ENCODE data around the gene SEC14L5.

SEC14L5 gene

DNA sequence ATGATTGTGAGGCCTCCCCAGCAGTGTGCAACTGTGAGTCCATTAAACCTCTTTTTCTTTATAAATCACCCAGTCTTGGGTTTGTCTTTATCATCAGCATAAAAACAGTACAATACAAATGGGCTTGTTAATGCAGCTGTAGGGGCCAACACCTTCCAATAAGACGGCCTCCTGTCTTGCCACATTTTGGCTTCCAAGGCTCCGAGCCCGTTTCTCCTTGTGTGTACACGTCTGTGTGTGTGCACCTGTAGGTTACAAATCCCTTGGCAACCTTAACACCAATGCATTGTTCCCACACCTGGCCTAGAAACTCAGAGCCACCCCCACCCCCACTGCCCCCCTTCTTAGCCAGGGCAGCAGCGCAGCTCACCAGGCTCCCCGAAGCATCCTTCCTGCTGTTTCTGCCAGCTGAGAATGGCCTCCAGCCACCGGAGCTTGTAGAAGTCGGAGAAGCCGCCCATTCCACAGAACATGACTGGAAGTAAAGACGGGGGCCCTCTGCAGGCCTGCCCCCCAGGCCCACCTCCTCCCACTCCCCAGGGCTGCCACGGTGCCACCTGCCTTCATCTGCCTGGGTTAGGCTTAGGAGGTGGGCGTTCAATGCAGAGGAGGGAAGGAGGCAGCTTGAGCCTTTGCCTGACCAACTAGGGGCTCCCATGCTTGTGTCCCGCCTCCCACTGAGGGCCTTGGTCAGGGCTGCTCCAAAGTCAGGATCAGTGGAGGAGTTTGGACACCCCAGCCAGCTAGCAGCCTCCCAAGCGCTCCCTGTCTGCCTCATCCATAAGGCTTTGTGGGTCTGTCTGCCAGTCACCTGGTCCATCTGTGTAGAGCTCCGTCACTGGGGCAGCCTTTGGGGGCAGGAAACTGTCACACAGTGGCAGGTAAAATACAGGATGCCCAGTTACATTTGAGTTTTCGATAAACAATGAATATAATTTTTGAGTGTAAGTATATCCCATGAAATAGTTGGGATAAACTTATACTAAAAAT, 97.0 kb downstream of the SEC14L5 start:
- DNase-seq: no peak
- in situ Hi-C loops (cut with MboI; ENCODE audit: low pct_unique_long_range_greater_than_20kb, low sequenced_read_pairs): no loop called here

GRCh38 chr16:5056352-5056751, 98.2 kb downstream of the SEC14L5 start:
- in situ Hi-C loops (cut with MboI; ENCODE audit: low pct_unique_long_range_greater_than_20kb, low sequenced_read_pairs): no loop called here
- peak; percentile 59 for DNase-seq

DNA sequence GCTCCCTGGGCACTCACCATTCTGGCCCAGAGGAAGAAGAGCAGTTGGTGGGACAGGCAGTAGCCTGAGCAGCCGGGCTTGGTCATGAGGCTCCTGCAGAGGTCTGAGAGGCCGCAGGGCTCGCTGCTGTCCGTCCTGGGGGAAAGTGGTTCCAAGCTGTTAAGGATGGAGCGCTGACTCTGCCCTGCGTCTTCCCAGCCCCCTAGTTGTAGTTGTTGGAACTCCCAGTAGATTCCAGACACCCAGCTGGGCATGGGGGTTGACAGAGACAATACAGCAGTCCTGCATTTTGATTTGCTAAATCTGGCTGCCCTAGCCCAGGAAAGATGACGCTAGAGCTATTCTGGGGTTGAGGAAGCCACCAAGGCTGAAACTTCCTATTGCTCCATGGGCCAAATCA, 100.3 kb downstream of the SEC14L5 start:
- no peak for DNase-seq
- in situ Hi-C loops (cut with MboI; ENCODE audit: low pct_unique_long_range_greater_than_20kb, low sequenced_read_pairs): no loop called here

DNA sequence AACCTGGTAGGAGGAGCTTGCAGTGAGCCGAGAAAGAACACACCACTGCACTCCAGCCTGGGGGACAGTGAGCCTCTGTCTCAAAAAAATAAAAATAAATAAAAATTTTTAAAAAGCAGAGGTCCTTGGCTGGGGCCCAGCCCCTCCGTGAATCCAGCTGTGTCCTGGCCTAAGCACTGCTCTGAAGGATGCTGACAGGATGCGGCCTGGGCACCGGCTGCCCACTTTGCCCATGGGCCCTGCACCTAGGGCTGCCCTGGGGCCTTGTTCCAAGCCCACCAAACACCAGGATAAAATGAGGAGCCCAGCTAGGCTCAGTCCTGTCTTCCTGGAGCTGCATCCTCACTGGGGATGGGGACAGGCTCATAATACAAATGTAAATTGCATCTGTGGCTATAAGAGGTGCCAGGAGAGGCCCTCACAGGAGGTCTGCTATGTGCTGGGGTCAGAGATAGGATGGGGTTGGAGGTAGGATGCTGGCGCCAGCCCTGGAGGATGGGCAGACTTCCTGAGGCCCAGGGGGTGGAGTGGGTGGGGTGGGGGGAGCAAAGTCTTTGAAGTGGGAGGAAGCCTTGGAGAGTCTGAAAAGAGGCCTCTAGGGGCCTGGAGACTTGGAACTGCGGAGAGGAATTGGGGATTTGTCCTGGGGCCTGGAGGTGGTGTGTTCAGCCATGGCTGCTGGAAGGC, 101.4 kb downstream of the SEC14L5 start:
- in situ Hi-C loops (cut with MboI; ENCODE audit: low pct_unique_long_range_greater_than_20kb, low sequenced_read_pairs): no loop called here
- no peak for DNase-seq

DNA sequence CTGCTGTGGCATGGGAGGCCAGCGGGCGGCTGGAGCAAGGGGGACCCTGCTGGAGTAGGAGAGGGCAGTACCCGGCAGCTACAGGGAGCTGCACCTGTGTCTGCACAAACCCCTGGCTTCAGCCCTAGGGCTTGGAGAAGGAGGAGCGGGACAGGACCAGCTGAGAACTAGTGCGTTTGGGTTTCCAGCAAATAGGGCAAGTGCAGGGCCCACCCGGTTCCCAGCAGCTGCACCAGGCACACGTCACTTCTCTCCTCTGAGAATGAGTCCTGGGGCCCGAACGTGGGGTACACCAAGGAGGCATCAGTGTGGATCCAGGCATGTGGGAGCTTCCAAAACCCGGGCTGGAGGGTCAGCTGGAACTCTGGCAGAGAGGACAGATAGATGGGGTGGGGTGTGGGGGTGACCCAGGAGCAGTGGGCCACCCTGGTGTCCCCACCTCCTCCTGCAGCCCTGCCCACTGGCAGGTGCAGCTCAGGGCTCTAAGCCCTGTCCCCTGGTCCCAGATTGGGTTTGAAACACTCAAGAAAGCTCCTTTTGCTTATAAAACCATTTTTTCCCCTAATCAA, 102.0 kb downstream of the SEC14L5 start:
- no peak for DNase-seq
- in situ Hi-C loops (cut with MboI; ENCODE audit: low pct_unique_long_range_greater_than_20kb, low sequenced_read_pairs): no loop called here

GRCh38 chr16:5062051-5062450, 103.9 kb downstream of the SEC14L5 start:
- no peak for DNase-seq
- in situ Hi-C loops (cut with MboI; ENCODE audit: low pct_unique_long_range_greater_than_20kb, low sequenced_read_pairs): no loop called here

GRCh38 chr16:5062790-5063765, 104.9 kb downstream of the SEC14L5 start:
- DNase-seq: no peak
- in situ Hi-C loops (cut with MboI; ENCODE audit: low pct_unique_long_range_greater_than_20kb, low sequenced_read_pairs): no loop called here

DNA sequence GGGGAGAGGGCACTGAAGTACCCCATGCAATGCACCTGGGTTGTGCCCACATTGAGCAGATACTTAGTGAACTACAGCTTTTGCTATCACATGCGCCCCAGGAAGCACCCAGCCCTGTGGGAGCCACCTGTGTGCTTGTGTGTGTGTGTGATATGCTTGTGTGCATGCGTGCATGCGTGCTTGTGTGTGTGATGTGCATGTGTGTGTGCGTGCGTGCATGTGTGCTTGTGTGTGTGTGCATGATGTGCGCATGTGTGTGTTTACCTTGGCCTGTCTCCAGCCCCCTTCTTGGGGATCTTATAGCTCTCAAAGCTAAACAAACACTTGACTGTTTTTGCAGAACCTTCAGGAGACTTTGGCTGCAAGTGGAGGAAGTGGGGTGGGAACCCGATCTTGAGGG, 106.8 kb downstream of the SEC14L5 start:
- in situ Hi-C loops (cut with MboI; ENCODE audit: low pct_unique_long_range_greater_than_20kb, low sequenced_read_pairs): no loop called here
- DNase-seq: no peak

DNA sequence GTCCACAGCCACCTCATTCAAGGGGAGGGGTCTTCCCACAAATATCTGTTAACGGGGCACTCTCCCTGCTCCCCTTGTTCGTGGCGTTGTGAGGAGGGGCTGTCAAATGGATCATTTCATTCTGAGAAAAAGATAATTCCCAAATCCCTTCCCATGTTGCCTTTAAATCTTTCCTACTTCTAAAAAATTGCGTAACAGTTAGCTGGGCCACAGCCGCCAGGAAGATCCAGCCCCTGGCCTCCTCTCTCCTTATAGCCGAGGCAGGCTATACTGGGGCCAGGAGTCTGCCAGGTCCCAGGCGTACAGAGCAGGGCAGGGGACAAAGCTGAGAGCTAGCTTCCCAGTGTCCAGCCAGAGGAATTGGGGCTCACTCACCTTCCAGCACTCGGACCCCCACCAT, 107.2 kb downstream of the SEC14L5 start:
- in situ Hi-C loops (cut with MboI; ENCODE audit: low pct_unique_long_range_greater_than_20kb, low sequenced_read_pairs): no loop called here
- no peak for DNase-seq

DNA sequence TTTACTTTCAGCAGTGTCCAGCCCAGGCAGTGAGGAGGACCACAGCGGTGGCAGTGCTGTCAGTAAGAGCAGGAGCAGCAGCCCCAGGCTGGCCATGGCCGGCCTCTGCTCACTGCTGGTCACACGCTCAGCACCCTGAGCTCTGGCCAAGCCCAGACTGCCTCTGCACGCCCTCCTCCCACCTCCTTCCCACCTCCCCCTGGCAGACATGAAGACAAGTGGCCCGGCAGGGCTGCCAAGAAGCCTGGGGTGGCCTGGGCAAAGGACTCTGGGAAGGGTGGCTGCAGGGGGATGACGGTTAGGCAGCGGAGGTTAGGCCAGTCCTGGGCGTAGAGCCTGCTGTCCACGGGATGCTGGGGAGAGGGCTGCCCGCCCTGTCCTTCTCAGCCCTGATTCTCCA, 107.7 kb downstream of the SEC14L5 start, which contains the start of gene C16orf89:
C16orf89 (minus strand) TSS at position 144 of the 400 bp plus-strand sequence; CDS start at position 96, 48 bp downstream.
- in situ Hi-C loops (cut with MboI; ENCODE audit: low pct_unique_long_range_greater_than_20kb, low sequenced_read_pairs): no loop called here

DNA sequence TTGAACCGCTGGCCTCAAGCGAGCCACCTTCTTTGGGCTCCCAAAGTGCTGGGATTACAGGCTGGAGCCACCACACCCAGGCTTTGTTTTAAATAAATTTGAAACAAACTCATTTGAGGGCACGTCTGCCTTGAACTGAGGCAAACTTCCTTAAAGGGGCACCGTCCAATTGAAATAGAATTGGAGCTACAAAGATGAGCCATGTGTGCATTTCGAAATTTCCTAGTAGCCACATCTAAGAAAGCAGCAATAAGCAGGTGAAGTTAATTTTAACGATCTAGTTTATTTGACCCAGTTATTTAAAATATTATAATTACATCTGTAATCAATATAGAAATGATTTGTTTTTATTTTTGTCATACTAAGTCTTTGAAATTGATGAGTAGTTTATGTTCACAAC, 108.4 kb downstream of the SEC14L5 start:
- no peak for DNase-seq
- in situ Hi-C loops (cut with MboI; ENCODE audit: low pct_unique_long_range_greater_than_20kb, low sequenced_read_pairs): no loop called here

More for the DNA sequence above, 107.7 kb downstream of the SEC14L5 start, which contains the start of gene C16orf89:
- DNase-seq: no peak

All from KBM-7 (cell line).